SU-DHL-6 (cell line): Measurements from ENCODE around the gene PRDX2.

Experiments used
- H2AFZ ChIP-seq: fragments of 200-600 bp; sonication (generic); 2 replicates; pipeline ENCODE4 v1.6.1; 2014; ENCODE audit warnings: low read depth, mild to moderate bottlenecking, moderate library complexity, mixed read lengths, antibody characterized with exemption, low read length; ENCODE audit not compliant: severe bottlenecking
- H3F3A ChIP-seq: fragments of 200-600 bp; shearing (Covaris generic); 2 replicates; pipeline ENCODE4 v1.6.0; 2016; ENCODE audit warnings: antibody characterized with exemption, mild to moderate bottlenecking; ENCODE audit not compliant: insufficient read depth
- H3K27ac ChIP-seq: fragments of 200-600 bp; sonication (generic); 2 replicates; pipeline ENCODE4 v1.5.1; 2016; ENCODE audit warnings: low read depth, mild to moderate bottlenecking, low read length, moderate library complexity, mixed read lengths
- H3K27me3 ChIP-seq: fragments of 200-600 bp; sonication (generic), shearing (Covaris generic); 2 replicates; pipeline ENCODE4 v1.6.0; 2014; ENCODE audit warnings: mild to moderate bottlenecking, low read length
- H3K36me3 ChIP-seq: fragments of 200-600 bp; sonication (generic); 2 replicates; pipeline ENCODE4 v1.6.1; 2014; ENCODE audit warnings: mild to moderate bottlenecking, low read length, mixed read lengths
- H3K4me2 ChIP-seq: fragments of 300-600, 200-600 bp; shearing (Covaris generic), sonication (generic); 2 replicates; pipeline ENCODE4 v1.6.0; 2014; ENCODE audit warnings: low read length, low read depth, mild to moderate bottlenecking; ENCODE audit not compliant: poor library complexity, severe bottlenecking
- H3K4me3 ChIP-seq: fragments of 200-600 bp; sonication (generic); 2 replicates; pipeline ENCODE4 v1.5.1; 2014; ENCODE audit warnings: antibody characterized with exemption, low read length, mild to moderate bottlenecking, mixed read lengths; ENCODE audit not compliant: insufficient read depth, poor library complexity, severe bottlenecking
- H3K79me2 ChIP-seq: fragments of 200-600 bp; sonication (generic); 2 replicates; pipeline ENCODE4 v1.6.1; 2014; ENCODE audit warnings: mild to moderate bottlenecking, low read length, moderate library complexity; ENCODE audit not compliant: insufficient read depth
- H3K9ac ChIP-seq: fragments of 200-600 bp; sonication (generic); 2 replicates; pipeline ENCODE4 v1.7.0; 2014; ENCODE audit warnings: mild to moderate bottlenecking, low read length
- H3K9me2 ChIP-seq: fragments of 200-600 bp; sonication (generic); replicated peaks from 2 replicates; pipeline ENCODE4 v1.6.1; 2014; ENCODE audit warnings: low read length; ENCODE audit not compliant: insufficient read depth
- H3K9me3 ChIP-seq: fragments of 200-600 bp; sonication (generic); 2 replicates; pipeline ENCODE4 v1.6.1; 2014; ENCODE audit warnings: low read length, mixed read lengths; ENCODE audit not compliant: insufficient read depth
- H4K20me1 ChIP-seq: fragments of 200-600 bp; sonication (generic); 2 replicates; pipeline ENCODE4 v1.6.1; 2014; ENCODE audit warnings: low read depth, mild to moderate bottlenecking, antibody characterized with exemption, low read length, moderate library complexity, mixed read lengths
- CTCF ChIP-seq: fragments of 200-600 bp; sonication (generic); IDR thresholded peaks from one replicate; pipeline ENCODE4 v1.5.1; 2017; ENCODE audit warnings: antibody characterized with exemption, mild to moderate bottlenecking, low read length, moderate library complexity; ENCODE audit not compliant: insufficient read depth, poor library complexity, severe bottlenecking
- EZH2phosphoT487 ChIP-seq: fragments of 200-600 bp; sonication (generic), shearing (Covaris generic); conservative IDR thresholded peaks from 2 replicates; pipeline ENCODE4 v1.6.1; 2018; ENCODE audit warnings: mild to moderate bottlenecking, antibody characterized with exemption, low read length, moderate library complexity, mixed read lengths

Gene PRDX2

GRCh38 chr19:12784394-12784870 lies 17.2 kb downstream of the PRDX2 start:
- no peaks in the 10 kb centered on the region for H3K9me2 ChIP-seq
- no peak overlapping the region for H3K9ac ChIP-seq
- H3K4me2 ChIP-seq, result no peak overlapping the region
- TF ChIP-seq CTCF, result no peak
- no peak overlapping the region for H3K27ac ChIP-seq
- no peaks in the 10 kb centered on the region for H3K36me3 ChIP-seq
- no peaks in the 10 kb centered on the region for H3K79me2 ChIP-seq
- H2AFZ ChIP-seq, result no peak overlapping the region
- H3F3A ChIP-seq, result peaks cover 11% of the 10 kb centered on the region; the same call in 1 of the 2 replicates
- no peak overlapping the region for H3K4me3 ChIP-seq
- no peaks in the 10 kb centered on the region for H4K20me1 ChIP-seq
- no peaks in the 10 kb centered on the region for H3K27me3 ChIP-seq
- H3K9me3 ChIP-seq, result no peaks in the 10 kb centered on the region

DNA sequence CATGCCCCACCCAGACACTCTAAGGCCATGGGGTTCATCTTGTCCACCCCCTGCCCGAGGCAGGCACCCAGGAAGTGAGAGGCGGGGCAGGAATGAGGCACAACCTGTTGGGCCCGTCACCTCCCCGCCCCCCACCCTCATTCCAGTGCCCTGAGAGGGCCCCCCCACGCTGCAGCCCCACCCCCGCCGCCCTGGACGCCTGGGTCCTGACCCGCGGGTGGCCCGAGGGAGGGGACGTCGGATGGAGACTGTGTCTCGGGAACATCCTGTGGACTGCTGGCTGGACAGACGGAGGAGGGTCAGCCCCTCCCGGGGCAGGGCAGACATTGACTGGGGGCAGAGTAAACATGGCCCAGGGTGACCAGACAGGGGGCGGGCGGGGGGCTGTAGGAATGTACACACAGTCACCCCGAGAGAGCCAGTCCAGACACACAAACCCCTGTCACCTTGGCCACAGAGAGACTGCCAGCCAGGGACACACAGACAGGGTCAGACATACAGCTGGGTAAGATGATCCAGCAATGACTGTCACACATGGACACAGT lies 17.7 kb downstream of the PRDX2 start:
- Histone ChIP-seq H3K9me2 (no peaks in the 10 kb centered on the region), H2AFZ (no peak overlapping the region), H3K9me3 (no peaks in the 10 kb centered on the region), H3K79me2 (no peaks in the 10 kb centered on the region), H3K36me3 (no peaks in the 10 kb centered on the region), H3K27me3 (no peaks in the 10 kb centered on the region), H4K20me1 (no peaks in the 10 kb centered on the region), H3K4me3 (no peak overlapping the region), H3F3A (peaks cover 6% of the 10 kb centered on the region; the same call in 1 of the 2 replicates), H3K27ac (no peak overlapping the region), H3K4me2 (no peak overlapping the region), H3K9ac (no peak overlapping the region)
- no peak for TF ChIP-seq EZH2phosphoT487

- Histone ChIP-seq H3K9ac (no peak overlapping the region), H3K9me2 (no peaks in the 10 kb centered on the region), H3K27ac (no peak overlapping the region), H2AFZ (no peak overlapping the region), H3K36me3 (no peaks in the 10 kb centered on the region), H3K4me3 (no peak overlapping the region), H3K4me2 (no peak overlapping the region), H3K27me3 (no peaks in the 10 kb centered on the region), H4K20me1 (no peaks in the 10 kb centered on the region), H3K79me2 (no peaks in the 10 kb centered on the region), H3K9me3 (no peaks in the 10 kb centered on the region), H3F3A (peaks cover 4% of the 10 kb centered on the region; the same call in 1 of the 2 replicates)
- TF ChIP-seq EZH2phosphoT487, result no peak
- no peak for TF ChIP-seq CTCF
Observed at GRCh38 chr19:12783291-12783848, 18.2 kb downstream of the PRDX2 start.
